ENCODE data around the gene PDE1C. TPM values are rescaled to one million over a fixed set of nuclear protein-coding genes. Genes with fewer than 3 reads are reported as not detected.
A peak's percentile ranks its signal among the peaks of the same experiment; 100 is the strongest.

PDE1C gene
- total and polyA plus RNA-seq, 2 donors (not counting 1 experiment from before 2014, with no cell fraction given): 16.6 to 27.6 TPM

- Histone ChIP-seq H3K4me3 (replicated peaks in 1 of 4; ENCODE audit: control extremely low read depth in 1 of 4, insufficient read depth in 1 of 4, low read depth in 3 of 4, low read length in 4 of 4) (peak overlapping the region; percentile 8 to 36 (median 15)), H3K36me3 (ENCODE audit: control insufficient read depth, insufficient read depth, low read length) (no peaks in the 10 kb centered on the region), H3K79me2 (ENCODE audit: control insufficient read depth, insufficient read depth, low read length) (peaks cover 2% of the 10 kb centered on the region), H3K9ac (ENCODE audit: insufficient read depth, low read length) (no peak overlapping the region), H3K4me2 (ENCODE audit: extremely low read depth, insufficient read depth, low read length) (peak overlapping the region; percentile 80), H3K9me3 (ENCODE audit: control insufficient read depth, insufficient read depth, low read depth, low read length) (no peaks in the 10 kb centered on the region), H3K27ac (ENCODE audit: insufficient read depth, low read length) (peak overlapping the region; percentile 1), H4K20me1 (ENCODE audit: control insufficient read depth, extremely low read depth, insufficient read depth, low read length) (no peaks in the 10 kb centered on the region), H2AFZ (ENCODE audit: low read length) (peak overlapping the region; percentile 8), H3K27me3 (ENCODE audit: control insufficient read depth, insufficient read depth, low read length) (no peaks in the 10 kb centered on the region), H3K4me1 (ENCODE audit: control insufficient read depth, extremely low read depth, insufficient read depth, low read length) (no peaks in the 10 kb centered on the region)
- DNase-seq (ENCODE audit: low read depth in 2 of 2): peak; percentile 6 to 84
- TF ChIP-seq EZH2 (IDR thresholded peaks at IDR 0.05; ENCODE audit: low read length, missing control alignments) (no peak), CTCF (conservative IDR thresholded peaks at IDR 0.05 in 1 of 2, IDR thresholded peaks at IDR 0.05 in 1 of 2; ENCODE audit: low read depth in 1 of 2, low read length in 2 of 2) (no peak)
Observed at GRCh38 chr7:32059289-32060011, 10.8 kb downstream of the PDE1C start.

- Histone ChIP-seq H2AFZ (ENCODE audit: low read length) (no peak overlapping the region), H3K9me3 (ENCODE audit: control insufficient read depth, insufficient read depth, low read depth, low read length) (no peaks in the 10 kb centered on the region), H3K4me3 (replicated peaks in 1 of 4; ENCODE audit: control extremely low read depth in 1 of 4, insufficient read depth in 1 of 4, low read depth in 3 of 4, low read length in 4 of 4) (no peak overlapping the region), H3K27ac (ENCODE audit: insufficient read depth, low read length) (no peak overlapping the region), H3K27me3 (ENCODE audit: control insufficient read depth, insufficient read depth, low read length) (no peaks in the 10 kb centered on the region), H3K4me1 (ENCODE audit: control insufficient read depth, extremely low read depth, insufficient read depth, low read length) (no peaks in the 10 kb centered on the region), H3K79me2 (ENCODE audit: control insufficient read depth, insufficient read depth, low read length) (no peaks in the 10 kb centered on the region), H3K4me2 (ENCODE audit: extremely low read depth, insufficient read depth, low read length) (no peak overlapping the region), H3K9ac (ENCODE audit: insufficient read depth, low read length) (no peak overlapping the region), H4K20me1 (ENCODE audit: control insufficient read depth, extremely low read depth, insufficient read depth, low read length) (no peaks in the 10 kb centered on the region), H3K36me3 (ENCODE audit: control insufficient read depth, insufficient read depth, low read length) (no peaks in the 10 kb centered on the region)
- TF ChIP-seq CTCF (conservative IDR thresholded peaks at IDR 0.05 in 1 of 2, IDR thresholded peaks at IDR 0.05 in 1 of 2; ENCODE audit: low read depth in 1 of 2, low read length in 2 of 2): no peak
- TF ChIP-seq EZH2 (IDR thresholded peaks at IDR 0.05; ENCODE audit: low read length, missing control alignments): no peak
- DNase-seq (ENCODE audit: low read depth in 2 of 2): peak in 1 of 2 donors; percentile 60
Observed at GRCh38 chr7:32058002-32058401, 12.2 kb downstream of the PDE1C start.

GRCh38 chr7:32056767-32057166 lies 13.4 kb downstream of the PDE1C start:
- no peak overlapping the region for H2AFZ ChIP-seq (ENCODE audit: low read length)
- no peak overlapping the region for H3K9ac ChIP-seq (ENCODE audit: insufficient read depth, low read length)
- no peak overlapping the region for H3K27ac ChIP-seq (ENCODE audit: insufficient read depth, low read length)
- no peaks in the 10 kb centered on the region for H4K20me1 ChIP-seq (ENCODE audit: control insufficient read depth, extremely low read depth, insufficient read depth, low read length)
- no peak for DNase-seq (ENCODE audit: low read depth in 2 of 2)
- H3K4me2 ChIP-seq (ENCODE audit: extremely low read depth, insufficient read depth, low read length): no peak overlapping the region
- TF ChIP-seq EZH2 (IDR thresholded peaks at IDR 0.05; ENCODE audit: low read length, missing control alignments): no peak
- no peak for TF ChIP-seq CTCF (conservative IDR thresholded peaks at IDR 0.05 in 1 of 2, IDR thresholded peaks at IDR 0.05 in 1 of 2; ENCODE audit: low read depth in 1 of 2, low read length in 2 of 2)
- no peaks in the 10 kb centered on the region for H3K4me1 ChIP-seq (ENCODE audit: control insufficient read depth, extremely low read depth, insufficient read depth, low read length)
- no peak overlapping the region for H3K4me3 ChIP-seq (replicated peaks in 1 of 4; ENCODE audit: control extremely low read depth in 1 of 4, insufficient read depth in 1 of 4, low read depth in 3 of 4, low read length in 4 of 4)
- no peaks in the 10 kb centered on the region for H3K27me3 ChIP-seq (ENCODE audit: control insufficient read depth, insufficient read depth, low read length)
- H3K9me3 ChIP-seq (ENCODE audit: control insufficient read depth, insufficient read depth, low read depth, low read length): no peaks in the 10 kb centered on the region
- H3K36me3 ChIP-seq (ENCODE audit: control insufficient read depth, insufficient read depth, low read length): no peaks in the 10 kb centered on the region
- no peaks in the 10 kb centered on the region for H3K79me2 ChIP-seq (ENCODE audit: control insufficient read depth, insufficient read depth, low read length)
